H1 (cell line): ENCODE results near the gene LBP. TPM values are rescaled to one million over a fixed set of nuclear protein-coding genes. Genes with fewer than 3 reads are reported as not detected.
A peak's percentile ranks its signal among the peaks of the same experiment; 100 is the strongest.

Source experiments
- CTCF ChIA-PET: fragments of 300-600 bp; sonication (Branson Sonifier 250); formaldehyde crosslinking; loops from one replicate; lab custom pipeline; 2021; ENCODE audit not compliant: partially characterized antibody; lab: Charles Lee
- POLR2A ChIA-PET: fragments of 300-600 bp; sonication (Branson Sonifier 250); formaldehyde crosslinking; loops from one replicate; lab custom pipeline; 2021; ENCODE audit warnings: inconsistent platforms; ENCODE audit not compliant: partially characterized antibody; lab: Charles Lee
- DNase-seq, 2 experiments: peaks; one replicate each; pipeline versions ENCODE4 v3.0.0 to v3.0.0-alpha.2; 2010 to 2022; ENCODE audit warnings: low spot score in 2 of 2, low read depth in 1 of 2, mixed read lengths in 1 of 2
- FAIRE-seq: peaks from 2 replicates; lab custom pipeline; 2011; peaks lifted over from hg19 to GRCh38; lab: Jason Lieb, UNC
- H2AFZ ChIP-seq: 2 replicates; pipeline ENCODE4 v1.8.1; 2012; ENCODE audit warnings: low read length, inconsistent platforms
- H2AK5ac ChIP-seq: 2 replicates; pipeline ENCODE4 v1.6.1; 2013; ENCODE audit warnings: low read depth, low read length
- H2BK120ac ChIP-seq: replicated peaks from 2 replicates; pipeline ENCODE3; 2013; ENCODE audit warnings: low read depth, low read length, inconsistent platforms
- H2BK12ac ChIP-seq: 2 replicates; pipeline ENCODE4 v1.6.1; 2013; ENCODE audit warnings: low read depth, low read length
- H2BK15ac ChIP-seq: 2 replicates; pipeline ENCODE4 v1.6.1; 2013; ENCODE audit warnings: low read length
- H2BK20ac ChIP-seq: 2 replicates; pipeline ENCODE4 v1.6.1; 2013; ENCODE audit warnings: low read length
- H2BK5ac ChIP-seq: 2 replicates; pipeline ENCODE4 v1.6.1; 2013; ENCODE audit warnings: low read depth, low read length
- H3K14ac ChIP-seq: 2 replicates; pipeline ENCODE4 v1.6.1; 2013; ENCODE audit warnings: inconsistent platforms; ENCODE audit not compliant: insufficient read length
- H3K18ac ChIP-seq: 2 replicates; pipeline ENCODE4 v1.6.1; 2013; ENCODE audit warnings: low read length; ENCODE audit errors: extremely low read depth
- H3K23ac ChIP-seq: 2 replicates; pipeline ENCODE4 v1.6.1; 2013; ENCODE audit warnings: inconsistent platforms; ENCODE audit not compliant: insufficient read length
- H3K23me2 ChIP-seq: 2 replicates; pipeline ENCODE4 v1.6.1; 2013; ENCODE audit warnings: low read depth, low read length
- H3K27ac ChIP-seq: 2 replicates; pipeline ENCODE4 v1.6.1; 2011; ENCODE audit warnings: low read depth, low read length, inconsistent platforms
- H3K27me3 ChIP-seq, 4 experiments: replicated peaks in 1 of 4; 1 replicate in 1 of 4; 2 replicates in 3 of 4; pipeline versions ENCODE4 v1.6.1 to v1.8.1; 2011 to 2013; ENCODE audit warnings: low read length in 3 of 4, mild to moderate bottlenecking in 3 of 4, inconsistent platforms in 2 of 4, mixed read lengths in 2 of 4, moderate library complexity in 1 of 4; ENCODE audit not compliant: control insufficient read depth in 3 of 4, insufficient read depth in 3 of 4; ENCODE audit errors: extremely low read depth in 1 of 4
- H3K36me3 ChIP-seq, 4 experiments: 2 replicates each; pipeline versions ENCODE4 v1.6.1 to v1.8.1; 2011 to 2013; ENCODE audit warnings: mild to moderate bottlenecking in 4 of 4, low read length in 3 of 4, moderate library complexity in 2 of 4, control low read depth in 1 of 4, inconsistent platforms in 1 of 4; ENCODE audit not compliant: insufficient read depth in 4 of 4, control insufficient read depth in 2 of 4
- H3K4ac ChIP-seq: replicated peaks from 2 replicates; pipeline ENCODE3; 2013; ENCODE audit warnings: low read length, low read depth, mixed read lengths, inconsistent platforms; ENCODE audit not compliant: insufficient read length
- H3K4me1 ChIP-seq, 4 experiments: replicated peaks in 1 of 4; 1 replicate in 1 of 4; 2 replicates in 3 of 4; pipeline versions ENCODE4 v1.6.1 to v1.8.1; 2011 to 2013; ENCODE audit warnings: low read length in 3 of 4, inconsistent platforms in 2 of 4, mixed read lengths in 1 of 4; ENCODE audit not compliant: insufficient read depth in 4 of 4, control insufficient read depth in 3 of 4
- H3K4me2 ChIP-seq, 2 experiments: 2 replicates each; pipeline versions ENCODE4 v1.6.1 to v1.8.1; 2011 to 2013; ENCODE audit warnings: low read depth in 2 of 2, low read length in 2 of 2, control low read depth in 1 of 2, inconsistent platforms in 1 of 2, mild to moderate bottlenecking in 1 of 2; ENCODE audit not compliant: insufficient read depth in 1 of 2
- H3K4me3 ChIP-seq, 4 experiments: fragments of 200-600, 300-600 bp in 1 of 4; sonication (generic), shearing (Covaris generic), sonication (Bioruptor Twin) in 1 of 4; 2 replicates each; pipeline versions ENCODE4 v1.5.1 to v1.8.1; 2011 to 2016; ENCODE audit warnings: low read length in 4 of 4, low read depth in 3 of 4, control low read depth in 2 of 4, inconsistent platforms in 2 of 4, mild to moderate bottlenecking in 2 of 4, mixed read lengths in 1 of 4, moderate library complexity in 1 of 4; ENCODE audit not compliant: insufficient read depth in 2 of 4; ENCODE audit errors: extremely low read depth in 1 of 4
- H3K56ac ChIP-seq: replicated peaks from 2 replicates; pipeline ENCODE3; 2013; ENCODE audit warnings: low read depth, mild to moderate bottlenecking, mixed read lengths, low read length, inconsistent platforms; ENCODE audit not compliant: insufficient read length
- H3K79me1 ChIP-seq: 2 replicates; pipeline ENCODE4 v1.6.1; 2013; ENCODE audit warnings: low read depth, low read length, control low read depth
- H3K79me2 ChIP-seq, 2 experiments: 2 replicates each; pipeline versions ENCODE4 v1.6.1 to v1.8.1; 2012 to 2013; ENCODE audit warnings: low read length in 2 of 2, mild to moderate bottlenecking in 2 of 2, inconsistent platforms in 1 of 2; ENCODE audit not compliant: insufficient read depth in 2 of 2, control insufficient read depth in 1 of 2
- H3K9ac ChIP-seq, 4 experiments: replicated peaks in 1 of 4; 1 replicate in 1 of 4; 2 replicates in 3 of 4; pipeline versions ENCODE4 v1.6.1 to v1.8.1; 2011 to 2013; ENCODE audit warnings: low read depth in 3 of 4, low read length in 3 of 4, control low read depth in 2 of 4, mild to moderate bottlenecking in 2 of 4, moderate library complexity in 2 of 4, inconsistent platforms in 1 of 4; ENCODE audit errors: extremely low read depth in 1 of 4
- H3K9me3 ChIP-seq, 2 experiments: 2 replicates each; pipeline versions ENCODE4 v1.6.1 to v1.8.1; 2012 to 2013; ENCODE audit warnings: mild to moderate bottlenecking in 2 of 2, moderate library complexity in 2 of 2, control low read depth in 1 of 2, inconsistent platforms in 1 of 2, low read depth in 1 of 2, low read length in 1 of 2, mixed read lengths in 1 of 2; ENCODE audit not compliant: insufficient read depth in 2 of 2
- H4K20me1 ChIP-seq, 2 experiments: replicated peaks in 1 of 2; 2 replicates each; pipeline versions ENCODE3 to v1.8.1; 2011 to 2013; ENCODE audit warnings: inconsistent platforms in 2 of 2, low read length in 2 of 2, mild to moderate bottlenecking in 1 of 2; ENCODE audit not compliant: insufficient read depth in 2 of 2, control insufficient read depth in 1 of 2
- H4K5ac ChIP-seq: 2 replicates; pipeline ENCODE4 v1.6.1; 2013; ENCODE audit warnings: low read length, low read depth, mixed read lengths, inconsistent platforms; ENCODE audit not compliant: insufficient read length
- H4K8ac ChIP-seq: 2 replicates; pipeline ENCODE4 v1.8.0; 2013; ENCODE audit warnings: mild to moderate bottlenecking, moderate library complexity, low read length, inconsistent platforms; ENCODE audit not compliant: insufficient read depth; ENCODE audit errors: extremely low read depth
- H4K91ac ChIP-seq: replicated peaks from 2 replicates; pipeline ENCODE3; 2013; ENCODE audit warnings: low read length, mixed read lengths, inconsistent platforms; ENCODE audit not compliant: insufficient read length
- BACH1 ChIP-seq: IDR thresholded peaks from 2 replicates; pipeline ENCODE4 v1.6.1; 2012; ENCODE audit warnings: low read length, improper control_type of control experiment
- NANOG ChIP-seq: IDR thresholded peaks from 2 replicates; pipeline ENCODE4 v1.6.1; 2011; ENCODE audit warnings: low read length, low read depth, mild to moderate bottlenecking, inconsistent platforms; ENCODE audit not compliant: insufficient read depth, poor library complexity, severe bottlenecking
- RNF2 ChIP-seq: fragments of 200-900, 300-1000 bp; sonication (generic); IDR thresholded peaks from 2 replicates; pipeline ENCODE4 v1.7.1; 2016; ENCODE audit warnings: borderline replicate concordance, low read depth, mild to moderate bottlenecking, antibody characterized with exemption, low read length; ENCODE audit not compliant: poor library complexity, severe bottlenecking; ENCODE audit errors: missing control alignments
- ZNF274 ChIP-seq: IDR thresholded peaks from 2 replicates; pipeline ENCODE4 v1.7.0; 2012; ENCODE audit warnings: low read length, borderline replicate concordance; ENCODE audit errors: extremely low read depth
- WGBS, 2 experiments: shearing (Covaris generic) in 1 of 2; methylation state at CpG; one replicate each; pipeline versions ENCODE4 v1.1.6 to v1.1.7; 2013 to 2015; ENCODE audit warnings: low lambda C conversion rate in 2 of 2, mixed read lengths in 2 of 2, inconsistent platforms in 1 of 2, low coverage in 1 of 2, missing lambda C conversion rate in 1 of 2; ENCODE audit not compliant: insufficient replicate concordance in 2 of 2, insufficient coverage in 1 of 2, insufficient read length in 1 of 2; ENCODE audit errors: extremely low coverage in 1 of 2, missing lambda C conversion rate in 1 of 2; 5-methylcytosine and 5-hydroxymethylcytosine counted together
- polyA plus RNA-seq, 7 experiments: library from polyadenylated mRNA; depleted of rRNA in 3 of 7; stranded (reverse) in 5 of 7; unstranded in 2 of 7; fragments of >200 nt in 5 of 7; fragments of 200-250 nt in 2 of 7; gene quantifications; 1 replicate in 5 of 7; 2 replicates in 1 of 7; 4 replicates in 1 of 7; pipeline versions ENCODE4 v1.2.1 to v1.2.3, GENCODE V29; 2011 to 2013; ENCODE audit warnings: missing spikeins in 2 of 7, mixed read lengths in 2 of 7
- total RNA-seq: library from RNA; stranded (reverse); fragmentation: NEBNext Ultra II Directional; extraction: Animal tissue kit (Norgen Biotek cat#: 25700); gene quantifications from 2 replicates; pipeline ENCODE4 v1.2.1, GENCODE V29; 2021

Gene LBP
- total and polyA plus RNA-seq, 2 of the 8 experiments (the other 6 are each of a cell fraction or from before 2014, with no cell fraction given), result 0.60 to 0.63 TPM

DNA sequence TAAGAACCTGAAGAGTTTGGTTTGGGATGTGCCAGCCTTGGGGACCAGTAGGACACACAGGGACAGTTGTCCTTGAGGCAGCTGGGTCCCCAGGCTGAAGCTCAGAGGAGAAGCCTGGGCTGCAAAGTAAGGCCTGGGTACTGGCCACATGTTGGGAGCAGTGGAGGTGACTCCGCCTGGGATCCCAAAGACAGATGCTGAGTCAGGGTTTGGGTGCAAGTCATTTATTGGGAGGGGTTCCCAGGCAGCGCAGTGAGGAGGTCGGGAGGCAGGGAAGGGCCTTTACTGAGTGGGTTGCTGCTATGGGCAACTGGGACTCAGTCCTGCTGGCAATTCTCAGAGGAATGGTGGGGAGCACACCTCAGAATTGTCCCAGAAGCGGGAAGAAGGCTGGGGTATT lies 29.9 kb upstream of the LBP start:
- Histone ChIP-seq H3K56ac (no peak overlapping the region), H4K20me1 (peaks cover 0 to 4% of the 10 kb centered on the region in 2 experiments), H2BK20ac (no peak overlapping the region), H2AFZ (no peak overlapping the region), H4K91ac (no peak overlapping the region), H3K18ac (no peak overlapping the region), H2BK5ac (no peak overlapping the region), H3K36me3 (no peaks in the 10 kb centered on the region), H3K9ac (no peak overlapping the region), H2BK15ac (no peak overlapping the region), H3K4ac (no peak overlapping the region), H3K4me3 (no peak overlapping the region), H3K79me1 (no peaks in the 10 kb centered on the region), H3K14ac (no peak overlapping the region), H3K79me2 (no peaks in the 10 kb centered on the region), H3K23ac (no peak overlapping the region), H3K23me2 (peaks cover 20% of the 10 kb centered on the region; the same call in 1 of the 2 replicates), H4K8ac (peak overlapping the region; percentile 7; the same call in 1 of the 2 replicates), H3K4me2 (no peak overlapping the region), H2BK12ac (no peak overlapping the region), H4K5ac (no peak overlapping the region), H2BK120ac (no peak overlapping the region), H3K27ac (no peak overlapping the region), H3K27me3 (no peaks in the 10 kb centered on the region), H2AK5ac (no peak overlapping the region), H3K9me3 (no peaks in the 10 kb centered on the region; a peak in 1 of 4 replicates), H3K4me1 (no peaks in the 10 kb centered on the region)
- ChIA-PET CTCF (interaction anchor here (0.7 to 8.2 kb wide), 4 partner anchors 12 to 39 kb away, joined by 3 to 47 read pairs (median 3); partner anchors contain the start of gene BPI), POLR2A (interaction anchor here (1.0 kb wide), 1 partner anchor 9 kb away, joined by 3 read pairs; no protein-coding TSS in a partner anchor)
- WGBS, 2 experiments, result 93% methylated on average over 4 of the region's 4 CpGs; no CpG with 5 or more reads in 1 of the 2 experiments
- DNase-seq, result no peak
- TF ChIP-seq NANOG, result no peak
- peak; percentile 12; the same call in 1 of the 2 replicates for TF ChIP-seq BACH1
- no peak for TF ChIP-seq RNF2
- no peak for TF ChIP-seq ZNF274
- no peak for FAIRE-seq
